HepG2 (cell line): ENCODE results near the gene MAT2A. TPM values are rescaled to one million over a fixed set of nuclear protein-coding genes. Genes with fewer than 3 reads are reported as not detected.

Source experiments
- ATAC-seq: fragments of 200-7000 bp; cut with Tn5 transposase; 3 replicates; pipeline ENCODE4 v1.9.1; 2020; ENCODE audit warnings: mild to moderate bottlenecking, moderate library complexity
- BruUV-seq: library from RNA; stranded (reverse); fragments of 400-500 nt; replicated peaks from 2 replicates; lab custom pipeline; 2021; lab: Mats Ljungman, UMichigan
- CTCF ChIA-PET: fragments of 300-600 bp; formaldehyde crosslinking; extraction: SDS; loops from one replicate; lab custom pipeline; 2021; ENCODE audit warnings: low total read pairs, inconsistent platforms, low intra/inter-chr PET ratio; lab: Yijun Ruan, JAX
- POLR2A ChIA-PET: fragments of 350-600 bp; sonication (Branson Sonifier 250); formaldehyde crosslinking; loops from one replicate; lab custom pipeline; 2020; ENCODE audit warnings: antibody characterized with exemption, inconsistent platforms; lab: Yijun Ruan, JAX
- DNase-seq: peaks from one replicate; pipeline ENCODE4 v3.0.0-alpha.2; 2015; ENCODE audit warnings: low spot score
- FAIRE-seq: peaks from 3 replicates; lab custom pipeline; 2011; peaks lifted over from hg19 to GRCh38; lab: Jason Lieb, UNC
- H2AFZ ChIP-seq: one replicate; pipeline ENCODE4 v1.6.1; 2011; ENCODE audit warnings: low read length, inconsistent platforms
- H3K27ac ChIP-seq: fragments of 300-600 bp; 3 replicates; pipeline ENCODE4 v1.8.0; 2011; ENCODE audit warnings: mixed run types, mild to moderate bottlenecking, mixed read lengths, low read length, inconsistent platforms; ENCODE audit not compliant: insufficient read depth; ENCODE audit errors: extremely low read length
- H3K27me3 ChIP-seq, 2 experiments: fragments of 200-600 bp in 1 of 2; 2 replicates in 1 of 2; 3 replicates in 1 of 2; pipeline versions ENCODE4 v1.6.0 to v1.8.0; 2011; ENCODE audit warnings: low read length in 2 of 2, mild to moderate bottlenecking in 2 of 2, moderate library complexity in 2 of 2, inconsistent platforms in 1 of 2; ENCODE audit not compliant: insufficient read depth in 2 of 2, control insufficient read depth in 1 of 2
- H3K36me3 ChIP-seq, 2 experiments: fragments of 200-600 bp in 1 of 2; replicated peaks in 1 of 2; 2 replicates in 1 of 2; 3 replicates in 1 of 2; pipeline versions ENCODE4 v1.5.1 to v1.8.0; 2011; ENCODE audit warnings: low read length in 2 of 2, inconsistent platforms in 1 of 2; ENCODE audit not compliant: insufficient read depth in 2 of 2, control insufficient read depth in 1 of 2
- H3K4me1 ChIP-seq: 2 replicates; pipeline ENCODE4 v1.5.1; 2012; ENCODE audit warnings: low read length, inconsistent platforms; ENCODE audit not compliant: insufficient read depth
- H3K4me2 ChIP-seq: 2 replicates; pipeline ENCODE4 v1.6.0; 2011; ENCODE audit warnings: low read depth, low read length, inconsistent platforms
- H3K4me3 ChIP-seq, 3 experiments: fragments of 200-600 bp in 1 of 3; sonication (generic), shearing (Covaris generic) in 1 of 3; replicated peaks in 1 of 3; 2 replicates each; pipeline ENCODE4 v1.5.1; 2011 to 2016; ENCODE audit warnings: low read length in 3 of 3, inconsistent platforms in 2 of 3, low read depth in 2 of 3, mild to moderate bottlenecking in 2 of 3, control low read depth in 1 of 3, mixed read lengths in 1 of 3; ENCODE audit not compliant: insufficient read depth in 1 of 3
- H3K79me2 ChIP-seq: one replicate; pipeline ENCODE4 v1.6.1; 2011; ENCODE audit warnings: low read length, inconsistent platforms; ENCODE audit not compliant: insufficient read depth
- H3K9ac ChIP-seq: 2 replicates; pipeline ENCODE4 v1.6.0; 2011; ENCODE audit warnings: mild to moderate bottlenecking, low read depth, low read length, inconsistent platforms; ENCODE audit not compliant: insufficient read depth
- H3K9me3 ChIP-seq: 2 replicates; pipeline ENCODE4 v1.5.1; 2012; ENCODE audit warnings: mild to moderate bottlenecking, low read length
- H4K20me1 ChIP-seq: 2 replicates; pipeline ENCODE4 v1.6.0; 2011; ENCODE audit warnings: inconsistent platforms, mild to moderate bottlenecking, low read length, moderate library complexity; ENCODE audit not compliant: insufficient read depth
- ATAD3A ChIP-seq: sonication (generic); formaldehyde crosslinking; IDR thresholded peaks from 2 replicates; pipeline ENCODE4 v1.4.0; 2020; ENCODE audit warnings: missing genetic modification reagents
- FOXA1 ChIP-seq, 2 experiments: fragments of 450-650 bp in 1 of 2; sonication (generic) in 1 of 2; formaldehyde crosslinking in 1 of 2; IDR thresholded peaks; 2 replicates each; pipeline versions ENCODE4 v1.4.0 to v1.6.1; 2016 to 2020; ENCODE audit warnings: missing genetic modification reagents in 1 of 2
- HCFC1 ChIP-seq: fragments of 150-350 bp; IDR thresholded peaks from 2 replicates; pipeline ENCODE4 v1.6.1; 2014; ENCODE audit warnings: low read depth, low read length
- HMGA1 ChIP-seq: sonication (generic); formaldehyde crosslinking; conservative IDR thresholded peaks from 2 replicates; pipeline ENCODE4 v1.4.0; 2020; ENCODE audit warnings: missing genetic modification reagents
- HNF4G ChIP-seq, 2 experiments: sonication (generic) in 1 of 2; formaldehyde crosslinking in 1 of 2; IDR thresholded peaks; 2 replicates each; pipeline versions ENCODE4 v1.4.0 to v1.6.1; 2011 to 2020; ENCODE audit warnings: borderline replicate concordance in 2 of 2, low read depth in 2 of 2, mild to moderate bottlenecking in 2 of 2, low read length in 1 of 2, missing genetic modification reagents in 1 of 2, moderate library complexity in 1 of 2
- PAXIP1 ChIP-seq: sonication (generic); formaldehyde crosslinking; conservative IDR thresholded peaks from 2 replicates; pipeline ENCODE4 v1.4.0; 2020; ENCODE audit warnings: mild to moderate bottlenecking, missing genetic modification reagents, moderate library complexity
- SAP130 ChIP-seq: IDR thresholded peaks from 2 replicates; pipeline ENCODE4 v1.6.1; 2016; ENCODE audit warnings: low read depth
- ZBTB1 ChIP-seq: sonication (generic); formaldehyde crosslinking; IDR thresholded peaks from 2 replicates; pipeline ENCODE4 v1.4.0; 2020; ENCODE audit warnings: missing genetic modification reagents, borderline replicate concordance
- ZBTB38 ChIP-seq: sonication (generic); formaldehyde crosslinking; IDR thresholded peaks from 2 replicates; pipeline ENCODE4 v1.5.1; 2020; ENCODE audit warnings: mild to moderate bottlenecking, missing genetic modification reagents
- ZFP62 ChIP-seq: sonication (generic); formaldehyde crosslinking; IDR thresholded peaks from 2 replicates; pipeline ENCODE4 v1.4.0; 2020; ENCODE audit warnings: missing genetic modification reagents
- ZNF10 ChIP-seq: sonication (generic); formaldehyde crosslinking; IDR thresholded peaks from 2 replicates; pipeline ENCODE4 v1.4.0; 2020; ENCODE audit warnings: mild to moderate bottlenecking, low read depth, missing genetic modification reagents, borderline replicate concordance
- ZNF207 ChIP-seq: fragments of 450-650 bp; IDR thresholded peaks from 2 replicates; pipeline ENCODE4 v1.6.1; 2016; ENCODE audit warnings: antibody characterized with exemption, borderline replicate concordance
- ZNF350 ChIP-seq: sonication (generic); formaldehyde crosslinking; IDR thresholded peaks from 2 replicates; pipeline ENCODE4 v1.4.0; 2020; ENCODE audit warnings: mild to moderate bottlenecking, low read depth, missing genetic modification reagents, borderline replicate concordance
- ZNF484 ChIP-seq: sonication (generic); formaldehyde crosslinking; IDR thresholded peaks from 2 replicates; pipeline ENCODE4 v1.5.1; 2020; ENCODE audit warnings: mild to moderate bottlenecking, low read depth, missing genetic modification reagents, borderline replicate concordance
- ZNF547 ChIP-seq: sonication (generic); formaldehyde crosslinking; IDR thresholded peaks from 2 replicates; pipeline ENCODE4 v1.5.1; 2020; ENCODE audit warnings: mild to moderate bottlenecking, missing genetic modification reagents
- ZNF737 ChIP-seq: sonication (generic); formaldehyde crosslinking; IDR thresholded peaks from 2 replicates; pipeline ENCODE4 v1.5.0; 2020; ENCODE audit warnings: missing genetic modification reagents, mild to moderate bottlenecking, borderline replicate concordance
- WGBS: methylation state at CpG from one replicate; pipeline ENCODE4 v1.1.6; 2017; ENCODE audit warnings: low lambda C conversion rate; 5-methylcytosine and 5-hydroxymethylcytosine counted together
- in situ Hi-C: cut with HindIII; loops from 2 replicates; pipeline ENCODE4 v1.10.0; 2017; ENCODE audit warnings: low pct_unique_long_range_greater_than_20kb; ENCODE audit not compliant: extremely low pct_ligation_motif_present
- intact Hi-C: fragments of 100-400 bp; cut with micrococcal nuclease; formaldehyde crosslinking; loops from one replicate; pipeline ENCODE4 v1.10.0; 2022; ENCODE audit not compliant: unreplicated experiment
- polyA plus RNA-seq, 8 experiments: library from polyadenylated mRNA; depleted of rRNA in 3 of 8; stranded (reverse) in 7 of 8; unstranded in 1 of 8; fragments of >200 nt; fragmentation: Illumina TruSeq in 4 of 8; extraction: Trizol in 4 of 8; gene quantifications; 2 replicates each; pipeline versions ENCODE4 v1.2.1 to v1.2.3, GENCODE V29; 2011 to 2016; ENCODE audit warnings: low read depth in 4 of 8, missing spikeins in 1 of 8, mixed read lengths in 1 of 8; ENCODE audit not compliant: insufficient read depth in 1 of 8
- total RNA-seq, 5 experiments: library from RNA; depleted of rRNA; stranded (reverse); fragments of >200 nt; fragmentation: Illumina TruSeq; extraction: Trizol; gene quantifications; 2 replicates each; pipeline ENCODE4 v1.2.3, GENCODE V29; 2016; ENCODE audit warnings: low read depth in 1 of 5
- TF ChIP-seq, protein P1 (sequence below): sonication (generic); IDR thresholded peaks from 2 replicates; pipeline ENCODE4 v1.6.1; 2016; ENCODE audit warnings: low read depth, borderline replicate concordance
- TF ChIP-seq, protein P2 (sequence below): sonication (generic); formaldehyde crosslinking; IDR thresholded peaks from 2 replicates; pipeline ENCODE4 v1.9.0; 2022; ENCODE audit warnings: low read depth, missing genetic modification reagents

The MAT2A gene
- total and polyA plus RNA-seq, 2 of the 13 experiments (the other 11 are each of a cell fraction or from before 2014, with no cell fraction given): 155 to 331 TPM

DNA sequence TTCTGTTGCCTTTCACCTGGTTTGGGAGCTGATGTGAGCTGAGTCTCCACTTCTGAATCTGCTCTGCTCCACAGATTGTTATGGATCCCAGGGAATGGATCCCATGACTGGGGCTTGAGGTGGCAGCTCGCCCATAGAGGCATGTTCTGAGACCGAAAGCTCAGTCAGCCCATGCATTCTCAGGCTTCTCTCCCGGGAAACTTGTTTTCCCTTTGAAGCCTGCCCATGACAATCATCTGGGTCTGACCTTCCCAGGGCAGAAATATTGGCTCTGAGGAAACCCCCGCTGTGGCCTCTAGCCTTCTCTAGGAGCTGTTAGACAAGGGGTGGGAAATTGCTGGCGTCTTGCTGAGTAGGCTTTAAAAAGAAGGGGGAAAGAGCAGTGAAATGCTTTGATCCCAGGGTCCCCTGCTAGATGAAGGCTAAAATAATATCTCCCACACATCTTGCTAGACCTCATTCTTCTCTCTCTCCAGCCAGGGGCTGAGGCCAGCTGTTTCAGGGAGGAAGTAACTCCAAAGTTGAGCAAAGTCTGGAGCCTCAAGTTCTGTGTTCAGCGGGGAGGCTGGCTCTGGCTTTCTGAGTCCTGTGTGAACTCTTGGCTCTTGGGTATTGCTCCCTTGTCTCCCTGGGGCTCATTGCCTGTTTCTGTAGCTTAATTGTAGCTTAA, 40.4 kb downstream of the MAT2A start:
- ChIA-PET POLR2A (interaction anchor here (0.7 to 12.7 kb wide), 8 partner anchors 8 to 160 kb away, joined by 3 to 201 read pairs (median 24); partner anchors contain the start of genes GGCX, MAT2A, RNF181 and SH2D6), CTCF (no interaction called here)
- WGBS: 58% methylated on average over 6 of the region's 6 CpGs
- DNase-seq: no peak
- no peak for ATAC-seq
- peak overlapping the region; percentile 80 for H3K9ac ChIP-seq
- H2AFZ ChIP-seq: no peak overlapping the region
- peaks cover 0 to 7% of the 10 kb centered on the region in 2 experiments; a peak in 4 of 5 replicates for H3K36me3 ChIP-seq
- peak overlapping the region; percentile 95 for H3K4me2 ChIP-seq
- H3K27ac ChIP-seq: peak overlapping the region; percentile 33
- TSS peak; percentile 55 for BruUV-seq
- no peaks in the 10 kb centered on the region for H4K20me1 ChIP-seq
- in situ Hi-C loops (no loop called here), intact Hi-C loops (no loop called here)
- H3K4me3 ChIP-seq: peak overlapping the region in 1 of 3 experiments; percentile 90; a peak in 2 of 6 replicates
- FAIRE-seq: no peak
- H3K79me2 ChIP-seq: peaks cover 12% of the 10 kb centered on the region
- no peaks in the 10 kb centered on the region; a peak in 1 of 5 replicates for H3K27me3 ChIP-seq
- H3K4me1 ChIP-seq: peaks cover 66% of the 10 kb centered on the region
- no peaks in the 10 kb centered on the region for H3K9me3 ChIP-seq
- TF ChIP-seq ATAD3A (CRISPR knock-in tag) (no peak), HCFC1 (no peak), FOXA1 (IDR thresholded peaks at IDR 0.05) (no peak), FOXA1 (CRISPR knock-in tag; IDR thresholded peaks at IDR 0.05) (no peak), ZNF737 (CRISPR knock-in tag) (no peak), HMGA1 (CRISPR knock-in tag) (no peak), ZNF350 (0 out of 2 replicates have a peak, but pooled peaks have one; percentile 43), ZNF484 (CRISPR knock-in tag) (no peak), ZBTB1 (CRISPR knock-in tag) (no peak), PAXIP1 (CRISPR knock-in tag) (no peak), ZBTB38 (CRISPR knock-in tag) (no peak), SAP130 (CRISPR knock-in tag) (0 out of 2 replicates have a peak, but pooled peaks have one; percentile 17), HNF4G (IDR thresholded peaks at IDR 0.05; ENCODE audit: borderline replicate concordance, low read depth, low read length) (no peak), HNF4G (CRISPR knock-in tag; IDR thresholded peaks at IDR 0.05; ENCODE audit: borderline replicate concordance, low read depth) (no peak), ZNF10 (CRISPR knock-in tag) (no peak), ZFP62 (CRISPR knock-in tag) (no peak), ZNF547 (no peak), ZNF207 (no peak)
- TF ChIP-seq, protein P1, sequence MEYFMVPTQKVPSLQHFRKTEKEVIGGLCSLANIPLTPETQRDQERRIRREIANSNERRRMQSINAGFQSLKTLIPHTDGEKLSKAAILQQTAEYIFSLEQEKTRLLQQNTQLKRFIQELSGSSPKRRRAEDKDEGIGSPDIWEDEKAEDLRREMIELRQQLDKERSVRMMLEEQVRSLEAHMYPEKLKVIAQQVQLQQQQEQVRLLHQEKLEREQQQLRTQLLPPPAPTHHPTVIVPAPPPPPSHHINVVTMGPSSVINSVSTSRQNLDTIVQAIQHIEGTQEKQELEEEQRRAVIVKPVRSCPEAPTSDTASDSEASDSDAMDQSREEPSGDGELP: peak; percentile 26; the same call in 1 of the 2 replicates
- TF ChIP-seq, protein P2, sequence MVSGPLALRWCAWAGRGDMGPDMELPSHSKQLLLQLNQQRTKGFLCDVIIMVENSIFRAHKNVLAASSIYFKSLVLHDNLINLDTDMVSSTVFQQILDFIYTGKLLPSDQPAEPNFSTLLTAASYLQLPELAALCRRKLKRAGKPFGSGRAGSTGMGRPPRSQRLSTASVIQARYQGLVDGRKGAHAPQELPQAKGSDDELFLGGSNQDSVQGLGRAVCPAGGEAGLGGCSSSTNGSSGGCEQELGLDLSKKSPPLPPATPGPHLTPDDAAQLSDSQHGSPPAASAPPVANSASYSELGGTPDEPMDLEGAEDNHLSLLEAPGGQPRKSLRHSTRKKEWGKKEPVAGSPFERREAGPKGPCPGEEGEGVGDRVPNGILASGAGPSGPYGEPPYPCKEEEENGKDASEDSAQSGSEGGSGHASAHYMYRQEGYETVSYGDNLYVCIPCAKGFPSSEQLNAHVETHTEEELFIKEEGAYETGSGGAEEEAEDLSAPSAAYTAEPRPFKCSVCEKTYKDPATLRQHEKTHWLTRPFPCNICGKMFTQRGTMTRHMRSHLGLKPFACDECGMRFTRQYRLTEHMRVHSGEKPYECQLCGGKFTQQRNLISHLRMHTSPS (CRISPR knock-in tag): no peak
